Measurements from ENCODE around the gene SLC9B2. TPM values are rescaled to one million over a fixed set of nuclear protein-coding genes. Genes with fewer than 3 reads are reported as not detected.

Gene SLC9B2
- total RNA-seq, 1 experiment from 2014 or later = 7.3 TPM

- H3K36me3 Mint-ChIP-seq (ENCODE audit: insufficient read depth in 1 of 3, low read depth in 3 of 3) = no peaks in the 10 kb centered on the region
These were observed 8.6 kb downstream of the SLC9B2 start for GRCh38 chr4:103067841-103068547.

More at GRCh38 chr4:103067841-103068547, 8.6 kb downstream of the SLC9B2 start:
- Histone ChIP-seq H2BK5ac (ENCODE audit: insufficient read length, low read length) (no peak overlapping the region), H3T11ph (ENCODE audit: low read length) (no peak overlapping the region), H2BK20ac (ENCODE audit: low read depth, low read length, poor library complexity, severe bottlenecking) (no peak overlapping the region), H2AK5ac (ENCODE audit: insufficient read length, low read length) (no peak overlapping the region), H3K9me3 (ENCODE audit: control insufficient read depth, low read depth, low read length) (no peaks in the 10 kb centered on the region), H3K27ac (ENCODE audit: insufficient read length, low read depth, low read length) (no peak overlapping the region), H2BK12ac (ENCODE audit: insufficient read length, low read depth, low read length) (no peak overlapping the region), H4K5ac (ENCODE audit: insufficient read length, low read depth, low read length) (no peak overlapping the region), H4K8ac (replicated peaks; ENCODE audit: insufficient read length, low read depth, low read length) (no peak overlapping the region), H4K91ac (ENCODE audit: insufficient read length, low read depth, low read length) (no peak overlapping the region), H3K23ac (ENCODE audit: insufficient read length, low read depth, low read length) (no peak overlapping the region), H3K23me2 (ENCODE audit: insufficient read length, low read depth, low read length, poor library complexity, severe bottlenecking) (no peaks in the 10 kb centered on the region), H3K4me2 (ENCODE audit: insufficient read depth, insufficient read length, low read length) (no peak overlapping the region), H3K27me3 (ENCODE audit: insufficient read depth, low read length) (no peaks in the 10 kb centered on the region), H4K20me1 (ENCODE audit: control insufficient read depth, insufficient read depth, insufficient read length) (no peaks in the 10 kb centered on the region), H3K56ac (ENCODE audit: insufficient read length, low read depth, low read length) (no peak overlapping the region), H3K9ac (ENCODE audit: extremely low read depth, insufficient read length, low read length) (no peak overlapping the region), H2BK15ac (ENCODE audit: low read depth, low read length) (no peak overlapping the region), H3K79me2 (ENCODE audit: insufficient read depth, low read length) (no peaks in the 10 kb centered on the region), H3K18ac (ENCODE audit: insufficient read length, low read depth, low read length) (no peak overlapping the region), H3K14ac (ENCODE audit: insufficient read depth, low read length) (no peak overlapping the region), H3K4ac (ENCODE audit: low read depth, low read length) (no peak overlapping the region), H2BK120ac (ENCODE audit: low read depth, low read length, poor library complexity, severe bottlenecking) (no peak overlapping the region), H3K4me1 (ENCODE audit: insufficient read depth, low read length) (no peaks in the 10 kb centered on the region), H2AFZ (ENCODE audit: low read length) (no peak overlapping the region), H3K79me1 (ENCODE audit: insufficient read depth, low read depth, low read length, poor library complexity, severe bottlenecking) (no peaks in the 10 kb centered on the region)
- no CpG with 5 or more reads among the region's 2 CpGs for WGBS (ENCODE audit: extremely low coverage, insufficient read length, low lambda C conversion rate)
- peaks cover 8 to 10% of the 10 kb centered on the region in 2 experiments for H3K4me1 Mint-ChIP-seq
- no peak overlapping the region for H3K27ac Mint-ChIP-seq
- TF ChIP-seq CTCF (conservative IDR thresholded peaks at IDR 0.05) = no peak
- no peak overlapping the region for H3K4me3 Mint-ChIP-seq
- H3K27me3 Mint-ChIP-seq (ENCODE audit: low read depth) = no peaks in the 10 kb centered on the region
- DNase-seq = no peak
- no peaks in the 10 kb centered on the region for H3K9me3 Mint-ChIP-seq
